DMS153 treated with DMSO at 0.1 percent for 48 hours (cell line): ENCODE data around the gene PTTG1.

Source experiments
- DNase-seq: peaks from one replicate; lab custom pipeline; 2025; ENCODE audit not compliant: unreplicated experiment; lab: John Stamatoyannopoulos, UW

PTTG1 gene

GRCh38 chr5:160470437-160471361, 49.0 kb downstream of the PTTG1 start:
- DNase-seq, result no peak

- no peak for DNase-seq
Observed at GRCh38 chr5:160471761-160472160, 50.1 kb downstream of the PTTG1 start.

DNA sequence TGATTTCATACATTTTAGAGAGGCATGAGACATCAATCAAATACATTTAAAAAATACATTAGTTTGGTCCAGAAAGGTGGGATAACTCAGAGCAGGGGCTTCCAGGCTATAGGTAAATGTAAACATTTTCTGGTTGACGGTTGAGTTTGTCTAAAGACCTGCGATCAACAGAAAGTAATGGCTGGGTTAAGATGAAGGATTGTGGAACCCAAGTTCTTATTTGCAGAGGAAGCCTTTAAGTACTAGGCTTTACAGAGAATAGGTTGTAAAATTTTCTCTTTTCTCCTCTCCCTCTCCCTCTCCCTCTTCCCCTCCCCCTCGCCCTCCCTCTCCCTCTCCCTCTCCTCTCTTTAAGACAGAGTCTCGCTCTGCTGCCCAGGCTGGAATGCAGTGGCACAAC, 50.8 kb downstream of the PTTG1 start:
- DNase-seq, result no peak

GRCh38 chr5:160473681-160474080, 52.0 kb downstream of the PTTG1 start:
- DNase-seq, result no peak

DNA sequence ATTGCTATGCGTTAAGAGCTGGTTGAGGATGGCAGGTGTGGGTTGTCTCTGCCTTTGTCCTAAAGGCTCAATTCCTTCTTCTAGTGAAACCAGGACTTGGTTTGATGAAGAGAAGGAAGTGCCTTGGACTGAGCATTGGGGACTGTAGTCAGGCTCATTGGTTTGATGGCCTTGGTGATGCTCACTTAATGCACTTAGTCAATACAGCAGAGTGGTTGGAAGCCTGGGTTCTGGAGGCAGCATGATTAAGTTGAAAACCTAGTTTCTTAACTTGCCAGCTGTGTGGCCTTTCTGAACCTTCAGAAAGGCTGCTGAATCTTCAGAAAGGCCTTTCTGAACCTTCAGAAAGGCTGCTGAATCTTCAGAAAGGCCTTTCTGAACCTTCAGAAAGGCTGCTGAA, 52.4 kb downstream of the PTTG1 start:
- no peak for DNase-seq

GRCh38 chr5:160475864-160476438, 54.3 kb downstream of the PTTG1 start:
- no peak for DNase-seq

GRCh38 chr5:160477266-160477970, 55.8 kb downstream of the PTTG1 start:
- DNase-seq, result no peak

DNA sequence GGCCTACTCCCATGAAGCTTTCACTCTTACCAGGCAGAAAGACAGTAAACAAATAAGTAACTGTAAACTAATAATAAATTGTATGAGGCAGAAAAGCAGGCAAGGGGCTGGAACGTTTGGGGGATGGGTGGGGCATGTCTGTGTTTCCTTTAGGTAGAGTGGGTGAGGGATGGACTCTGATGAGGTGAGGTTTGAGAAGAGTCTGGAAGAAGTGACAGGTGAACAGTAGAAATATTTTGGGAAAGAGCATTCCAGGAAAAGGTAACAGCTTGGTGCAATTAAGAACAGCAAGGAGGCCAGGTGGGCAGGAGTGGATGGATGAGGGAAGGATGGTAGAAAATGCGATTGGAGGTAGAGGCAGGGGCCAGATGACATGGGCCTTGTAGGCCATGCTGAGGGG, 56.5 kb downstream of the PTTG1 start:
- no peak for DNase-seq
